DMS79 treated with DMSO at 0.1 percent for 48 hours (cell line): ENCODE measurements around the gene SPNS2.

Experiments used
- DNase-seq: peaks from one replicate; lab custom pipeline; 2025; lab: John Stamatoyannopoulos, UW

SPNS2 gene

GRCh38 chr17:4550534-4551039 is 51.9 kb downstream of the SPNS2 start:
- DNase-seq: no peak

- no peak for DNase-seq
Measured at GRCh38 chr17:4551141-4551540, 52.5 kb downstream of the SPNS2 start.

GRCh38 chr17:4551796-4552525 is 53.3 kb downstream of the SPNS2 start:
- DNase-seq: no peak

GRCh38 chr17:4553669-4554068 is 55.0 kb downstream of the SPNS2 start:
- DNase-seq: no peak

- no peak for DNase-seq
Measured at GRCh38 chr17:4554441-4554996, 55.8 kb downstream of the SPNS2 start.

GRCh38 chr17:4554997-4555799 is 56.5 kb downstream of the SPNS2 start, which contains the start of gene MYBBP1A:
Gene MYBBP1A, minus strand, starts transcription at chr17:4555384. Its CDS starts 60 bp downstream, at chr17:4555324.
- DNase-seq: peak; percentile 93

GRCh38 chr17:4555873-4556759 is 57.4 kb downstream of the SPNS2 start:
- no peak for DNase-seq

- DNase-seq: no peak
Measured at GRCh38 chr17:4556996-4557395, 58.3 kb downstream of the SPNS2 start.

- no peak for DNase-seq
Measured at GRCh38 chr17:4557626-4558346, 59.1 kb downstream of the SPNS2 start.

GRCh38 chr17:4558347-4558971 is 59.8 kb downstream of the SPNS2 start:
- no peak for DNase-seq

- peak; percentile 32 for DNase-seq
Measured at GRCh38 chr17:4559139-4559791, 60.6 kb downstream of the SPNS2 start.

GRCh38 chr17:4559966-4560365 is 61.3 kb downstream of the SPNS2 start:
- peak; percentile 50 for DNase-seq

- peak; percentile 62 for DNase-seq
Measured at GRCh38 chr17:4560421-4560820, 61.7 kb downstream of the SPNS2 start, which contains the start of gene GGT6. Gene GGT6, minus strand, starts transcription at chr17:4560577. Its CDS starts 56 bp downstream, at chr17:4560521.

- no peak for DNase-seq
Measured at GRCh38 chr17:4560837-4561256, 62.2 kb downstream of the SPNS2 start.

GRCh38 chr17:4562015-4562969 is 63.6 kb downstream of the SPNS2 start:
- DNase-seq: no peak

- peak; percentile 82 for DNase-seq
Measured at GRCh38 chr17:4565209-4566141, 66.8 kb downstream of the SPNS2 start.

GRCh38 chr17:4566785-4567184 is 68.1 kb downstream of the SPNS2 start:
- peak; percentile 76 for DNase-seq

GRCh38 chr17:4569591-4569990 is 70.9 kb downstream of the SPNS2 start:
- no peak for DNase-seq
